ENCODE measurements around the gene TBCK.

The TBCK gene

DNA sequence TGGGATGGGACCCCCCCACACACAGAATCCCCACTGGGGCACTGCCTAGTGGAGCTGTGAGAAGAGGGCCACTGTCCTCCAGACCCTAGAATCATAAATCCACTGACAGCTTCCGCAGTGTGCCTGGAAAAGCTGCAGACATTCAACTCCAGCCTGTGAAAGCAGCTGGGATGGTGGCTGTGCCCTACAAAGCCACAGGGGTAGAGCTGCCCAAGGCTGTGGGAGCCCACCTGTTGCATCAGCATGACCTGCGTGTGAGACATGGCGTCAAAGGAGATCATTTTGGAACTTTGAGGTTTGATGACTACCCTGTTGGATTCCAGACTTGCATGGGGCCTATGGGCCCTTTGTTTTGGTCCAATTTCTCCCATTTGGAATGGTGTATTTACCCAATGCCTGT lies 22.7 kb upstream of the TBCK start:
- TF ChIP-seq, protein P1, sequence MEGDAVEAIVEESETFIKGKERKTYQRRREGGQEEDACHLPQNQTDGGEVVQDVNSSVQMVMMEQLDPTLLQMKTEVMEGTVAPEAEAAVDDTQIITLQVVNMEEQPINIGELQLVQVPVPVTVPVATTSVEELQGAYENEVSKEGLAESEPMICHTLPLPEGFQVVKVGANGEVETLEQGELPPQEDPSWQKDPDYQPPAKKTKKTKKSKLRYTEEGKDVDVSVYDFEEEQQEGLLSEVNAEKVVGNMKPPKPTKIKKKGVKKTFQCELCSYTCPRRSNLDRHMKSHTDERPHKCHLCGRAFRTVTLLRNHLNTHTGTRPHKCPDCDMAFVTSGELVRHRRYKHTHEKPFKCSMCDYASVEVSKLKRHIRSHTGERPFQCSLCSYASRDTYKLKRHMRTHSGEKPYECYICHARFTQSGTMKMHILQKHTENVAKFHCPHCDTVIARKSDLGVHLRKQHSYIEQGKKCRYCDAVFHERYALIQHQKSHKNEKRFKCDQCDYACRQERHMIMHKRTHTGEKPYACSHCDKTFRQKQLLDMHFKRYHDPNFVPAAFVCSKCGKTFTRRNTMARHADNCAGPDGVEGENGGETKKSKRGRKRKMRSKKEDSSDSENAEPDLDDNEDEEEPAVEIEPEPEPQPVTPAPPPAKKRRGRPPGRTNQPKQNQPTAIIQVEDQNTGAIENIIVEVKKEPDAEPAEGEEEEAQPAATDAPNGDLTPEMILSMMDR (IDR thresholded peaks at IDR 0.05; ENCODE audit: borderline replicate concordance, insufficient read depth, low read depth, low read length) = no peak
- H3K4me3 ChIP-seq (ENCODE audit: low read depth, low read length) = no peak overlapping the region

DNA sequence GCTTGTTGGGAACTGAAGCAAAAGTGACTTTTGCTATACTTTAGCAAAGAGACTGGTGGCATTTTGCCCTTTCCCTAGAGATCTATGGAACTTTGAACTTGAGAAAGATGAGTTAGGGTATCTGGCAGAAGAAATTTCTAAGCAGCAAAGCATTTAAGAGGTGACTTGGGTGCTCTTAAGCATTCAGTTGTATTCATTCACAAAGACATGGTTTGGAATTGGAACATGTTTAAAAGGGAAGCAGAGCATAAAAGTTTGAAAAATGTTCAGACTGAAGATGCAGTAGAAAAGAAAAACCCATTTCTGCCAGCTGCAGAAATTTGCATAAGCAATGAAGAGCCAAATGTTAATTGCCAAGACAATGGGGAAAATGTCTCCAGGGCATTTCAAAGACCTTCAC lies 21.9 kb upstream of the TBCK start:
- TF ChIP-seq, protein P1 (IDR thresholded peaks at IDR 0.05; ENCODE audit: borderline replicate concordance, insufficient read depth, low read depth, low read length) = no peak
- no peak overlapping the region for H3K4me3 ChIP-seq (ENCODE audit: low read depth, low read length)

DNA sequence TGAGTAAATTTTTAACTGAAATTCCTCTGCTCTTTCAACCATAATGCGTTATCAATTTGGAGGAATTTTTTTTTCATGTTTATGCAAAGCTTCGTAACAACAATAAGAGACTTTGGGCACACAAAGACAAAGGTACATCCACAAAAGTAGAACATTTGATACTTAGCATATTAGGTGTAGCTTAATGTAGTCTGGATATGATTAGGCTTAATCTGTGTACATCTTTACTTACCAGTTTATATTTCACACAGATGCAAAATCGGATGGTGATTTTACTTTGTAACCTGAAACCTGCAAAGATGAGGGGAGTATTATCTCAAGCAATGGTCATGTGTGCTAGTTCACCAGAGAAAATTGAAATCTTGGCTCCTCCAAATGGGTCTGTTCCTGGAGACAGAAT lies 20.6 kb upstream of the TBCK start:
- TF ChIP-seq, protein P1 (IDR thresholded peaks at IDR 0.05; ENCODE audit: borderline replicate concordance, insufficient read depth, low read depth, low read length) = no peak

DNA sequence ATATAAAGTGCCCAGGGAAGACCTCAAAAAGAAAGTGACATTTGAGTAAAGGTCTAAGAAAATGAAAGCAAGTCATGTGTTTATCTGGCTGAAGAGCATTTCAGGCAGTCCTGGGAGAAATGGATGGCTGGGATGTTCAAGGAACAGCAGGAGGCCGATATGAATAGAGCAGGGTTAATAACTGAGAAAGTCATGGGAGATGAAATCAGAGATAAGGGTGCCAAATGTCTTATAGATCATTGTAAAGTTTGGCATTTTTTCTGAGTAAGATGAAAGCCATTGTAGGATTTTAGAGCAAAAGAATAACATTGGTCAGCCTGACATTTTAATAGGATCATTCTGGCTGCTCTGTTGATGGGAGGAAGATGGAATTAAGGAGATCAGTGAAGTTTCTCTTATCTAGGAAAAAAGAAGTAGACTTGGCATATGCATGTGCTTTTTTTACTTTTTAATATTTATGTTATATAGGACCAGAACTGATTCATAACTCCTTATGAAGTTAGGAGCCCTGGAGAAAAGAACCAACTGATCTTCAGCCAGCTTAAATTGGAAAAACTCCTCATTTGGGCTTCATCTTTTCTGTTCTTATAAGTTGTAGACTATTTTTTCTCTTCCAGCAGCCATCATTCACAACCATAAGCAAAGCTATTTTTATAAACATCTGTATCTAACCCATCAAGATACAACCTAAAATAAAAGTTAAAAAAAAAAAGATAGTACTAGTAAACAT lies 18.9 kb upstream of the TBCK start:
- H3K4me3 ChIP-seq (ENCODE audit: low read depth, low read length) = no peak overlapping the region
- TF ChIP-seq, protein P1 (IDR thresholded peaks at IDR 0.05; ENCODE audit: borderline replicate concordance, insufficient read depth, low read depth, low read length) = no peak

More for the DNA sequence above, 20.6 kb upstream of the TBCK start:
- H3K4me3 ChIP-seq (ENCODE audit: low read depth, low read length) = no peak overlapping the region

DNA sequence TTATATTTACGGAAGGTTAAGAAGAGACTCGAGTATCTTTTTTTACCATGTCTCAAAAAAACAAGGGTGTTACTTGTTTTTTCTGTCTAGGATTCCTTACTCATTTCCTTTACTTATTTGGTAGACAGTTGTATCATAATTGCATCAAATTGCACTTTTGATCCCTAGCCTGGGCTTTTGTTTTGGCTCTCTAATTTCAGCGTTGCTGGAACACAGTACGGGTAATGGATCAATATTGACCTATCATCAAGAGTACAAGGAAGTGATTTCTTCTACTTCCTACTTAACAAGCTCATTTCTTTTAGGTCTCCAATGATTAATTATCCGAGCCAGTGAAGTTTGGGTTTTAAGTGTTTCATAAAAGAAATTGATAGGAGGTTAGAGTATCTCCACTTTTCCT lies 17.2 kb upstream of the TBCK start:
- TF ChIP-seq, protein P1 (IDR thresholded peaks at IDR 0.05; ENCODE audit: borderline replicate concordance, insufficient read depth, low read depth, low read length) = no peak
- no peak overlapping the region for H3K4me3 ChIP-seq (ENCODE audit: low read depth, low read length)

DNA sequence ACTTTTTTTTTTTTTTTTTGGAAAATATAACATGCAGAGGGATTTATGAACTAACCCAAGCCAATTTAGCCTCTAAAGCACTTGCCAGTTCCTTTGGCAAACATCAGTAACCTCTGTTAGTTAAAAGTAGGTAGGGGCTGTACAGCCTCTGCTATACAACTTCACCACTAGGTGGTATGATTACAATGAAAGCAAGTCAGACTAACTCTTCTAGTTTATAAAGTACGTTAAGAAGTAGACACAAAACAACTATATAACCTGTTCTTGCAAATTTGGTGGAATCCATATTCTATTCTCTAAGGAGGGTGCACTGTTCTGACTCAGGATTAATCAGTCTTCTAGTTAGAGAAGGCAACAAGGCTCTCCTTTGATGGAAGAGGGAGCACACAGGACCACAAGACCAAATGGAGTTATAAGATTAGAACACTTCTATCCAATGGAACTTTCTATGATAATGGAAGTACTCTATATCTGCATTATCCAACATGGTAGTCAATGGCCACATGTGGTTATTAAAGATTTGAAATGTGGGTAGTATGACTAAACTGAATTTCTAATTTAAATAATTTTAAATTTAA lies 13.1 kb upstream of the TBCK start:
- TF ChIP-seq, protein P1 (IDR thresholded peaks at IDR 0.05; ENCODE audit: borderline replicate concordance, insufficient read depth, low read depth, low read length) = peak; percentile 59
- no peak overlapping the region for H3K4me3 ChIP-seq (ENCODE audit: low read depth, low read length)

DNA sequence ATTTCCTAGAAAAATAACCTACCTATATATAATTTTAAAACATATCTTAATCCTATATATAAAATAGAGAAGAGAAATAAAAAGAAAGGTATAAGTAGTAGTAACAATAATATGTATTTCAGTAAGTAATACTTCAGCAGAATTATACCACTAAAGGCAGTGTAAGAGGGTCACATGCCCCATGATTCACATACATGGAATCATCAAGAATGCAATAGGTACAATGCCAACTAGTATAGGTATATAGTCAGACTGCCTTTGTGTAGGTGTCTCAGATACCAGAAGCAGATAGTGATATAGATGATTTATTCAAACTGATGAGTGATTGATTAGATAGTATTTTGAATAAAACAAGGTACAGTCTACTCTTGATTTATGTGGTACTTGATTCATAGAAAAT lies 9.8 kb upstream of the TBCK start:
- H3K4me3 ChIP-seq (ENCODE audit: low read depth, low read length) = no peak overlapping the region
- TF ChIP-seq, protein P1 (IDR thresholded peaks at IDR 0.05; ENCODE audit: borderline replicate concordance, insufficient read depth, low read depth, low read length) = no peak

Data from GM12875 (cell line).